SH-SY5Y (cell line): ENCODE results near the gene YAE1.

Source experiments
- GATA2 ChIP-seq: IDR thresholded peaks from 2 replicates; pipeline ENCODE4 v1.6.1; 2011; ENCODE audit warnings: mild to moderate bottlenecking, low read depth, low read length
- GATA3 ChIP-seq: IDR thresholded peaks from 2 replicates; pipeline ENCODE4 v1.6.1; 2011; ENCODE audit warnings: low read depth, mild to moderate bottlenecking, low read length, moderate library complexity

- TF ChIP-seq GATA2 (no peak), GATA3 (no peak)
Measured at GRCh38 chr7:39529582-39529981, 36.6 kb upstream of the YAE1 start.
